ENCODE data around the gene TPK1. TPM values are rescaled to one million over a fixed set of nuclear protein-coding genes. Genes with fewer than 3 reads are reported as not detected.

TPK1 gene
- total RNA-seq, 1 donor from 2014 or later, result 7.6 TPM

- Histone ChIP-seq H3K4me1 (no peaks in the 10 kb centered on the region), H3K27me3 (no peaks in the 10 kb centered on the region), H3K9me3 (no peaks in the 10 kb centered on the region), H3K27ac (no peak overlapping the region), H3K36me3 (no peaks in the 10 kb centered on the region), H3K4me3 (no peak overlapping the region)
- intact Hi-C loops (cut with DNase I), result no loop called here
- TF ChIP-seq CTCF (IDR thresholded peaks at IDR 0.05), result no peak
- DNase-seq, result no peak
- no peak for ATAC-seq
Observed at GRCh38 chr7:144738146-144738545, 97.7 kb downstream of the TPK1 start.

- Histone ChIP-seq H3K36me3 (no peaks in the 10 kb centered on the region), H3K27me3 (no peaks in the 10 kb centered on the region), H3K4me1 (no peaks in the 10 kb centered on the region), H3K4me3 (no peak overlapping the region), H3K9me3 (no peaks in the 10 kb centered on the region), H3K27ac (no peak overlapping the region)
- intact Hi-C loops (cut with DNase I), result no loop called here
- ATAC-seq (no peak), DNase-seq (no peak)
- TF ChIP-seq CTCF (IDR thresholded peaks at IDR 0.05), result no peak
Observed at GRCh38 chr7:144736880-144737493, 98.9 kb downstream of the TPK1 start.

GRCh38 chr7:144735505-144736276 lies 100.2 kb downstream of the TPK1 start:
- no peaks in the 10 kb centered on the region for H3K9me3 ChIP-seq
- intact Hi-C loops (cut with DNase I), result no loop called here
- H3K36me3 ChIP-seq, result no peaks in the 10 kb centered on the region
- no peak overlapping the region for H3K4me3 ChIP-seq
- no peak for ATAC-seq
- no peaks in the 10 kb centered on the region for H3K27me3 ChIP-seq
- no peak overlapping the region for H3K27ac ChIP-seq
- no peaks in the 10 kb centered on the region for H3K4me1 ChIP-seq
- DNase-seq, result no peak
- no peak for TF ChIP-seq CTCF (IDR thresholded peaks at IDR 0.05)

- no peaks in the 10 kb centered on the region for H3K36me3 ChIP-seq
- intact Hi-C loops (cut with DNase I), result no loop called here
- H3K27ac ChIP-seq, result no peak overlapping the region
Observed at GRCh38 chr7:144731661-144732351, 104.0 kb downstream of the TPK1 start.

DNA sequence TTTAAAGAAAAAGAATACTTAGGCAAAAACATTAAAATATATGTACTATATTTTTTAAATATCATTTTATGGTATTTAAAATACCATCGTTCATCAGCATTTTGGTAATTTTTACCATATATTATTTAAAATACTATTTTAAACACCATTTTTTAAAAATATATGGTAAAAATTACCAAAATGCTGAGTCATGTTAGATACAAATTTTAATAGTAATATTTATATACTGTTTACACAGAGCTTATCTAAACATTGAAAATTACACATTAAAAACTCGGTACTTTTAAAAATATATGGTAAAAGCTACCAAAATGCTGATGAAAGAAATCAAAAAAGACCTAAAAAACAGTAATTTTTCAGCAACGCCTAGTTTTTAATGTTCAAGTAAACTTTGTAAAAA lies 105.6 kb downstream of the TPK1 start:
- TF ChIP-seq CTCF (IDR thresholded peaks at IDR 0.05), result no peak
- no peak overlapping the region for H3K27ac ChIP-seq
- intact Hi-C loops (cut with DNase I), result no loop called here
- H3K9me3 ChIP-seq, result no peaks in the 10 kb centered on the region
- no peaks in the 10 kb centered on the region for H3K36me3 ChIP-seq
- no peaks in the 10 kb centered on the region for H3K4me1 ChIP-seq
- no peak for DNase-seq
- ATAC-seq, result no peak
- H3K4me3 ChIP-seq, result no peak overlapping the region
- H3K27me3 ChIP-seq, result no peaks in the 10 kb centered on the region

More at GRCh38 chr7:144731661-144732351, 104.0 kb downstream of the TPK1 start:
- DNase-seq (no peak), ATAC-seq (no peak)
- Histone ChIP-seq H3K4me1 (no peaks in the 10 kb centered on the region), H3K4me3 (no peak overlapping the region), H3K27me3 (no peaks in the 10 kb centered on the region), H3K9me3 (no peaks in the 10 kb centered on the region)
- TF ChIP-seq CTCF (IDR thresholded peaks at IDR 0.05), result no peak

Data from upper lobe of right lung (tissue), 1 donor.